GM19238 (cell line): ENCODE results near the gene ADSS1.
A peak's percentile ranks its signal among the peaks of the same experiment; 100 is the strongest.

Experiments used
- DNase-seq: peaks from one replicate; pipeline ENCODE4 v3.0.0; 2011; ENCODE audit warnings: low spot score; ENCODE audit not compliant: insufficient read length

The ADSS1 gene

DNA sequence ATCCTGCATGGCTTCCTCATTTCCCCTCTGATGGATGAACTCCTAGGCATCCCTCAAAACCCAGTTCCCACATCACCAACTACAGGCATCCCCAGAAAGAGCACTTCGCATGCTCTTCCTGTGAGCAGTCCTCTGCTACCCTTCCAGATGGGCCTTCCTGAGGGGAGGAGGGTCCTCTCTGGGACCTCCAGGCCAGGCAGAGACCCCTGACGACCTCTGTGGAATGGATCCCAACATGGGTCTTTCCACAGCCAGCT lies 69.6 kb downstream of the ADSS1 start:
- DNase-seq = no peak

GRCh38 chr14:104794099-104794498 lies 70.1 kb downstream of the ADSS1 start:
- DNase-seq = peak; percentile 70

- DNase-seq = peak; percentile 55
Observed at GRCh38 chr14:104794631-104794992, 70.6 kb downstream of the ADSS1 start.

GRCh38 chr14:104794993-104795780 lies 71.2 kb downstream of the ADSS1 start, which contains the start of gene AKT1:
Gene AKT1, minus strand, starts transcription at chr14:104795748. Its CDS starts 3,105 bp downstream, at chr14:104792643.
- DNase-seq = peak; percentile 71

DNA sequence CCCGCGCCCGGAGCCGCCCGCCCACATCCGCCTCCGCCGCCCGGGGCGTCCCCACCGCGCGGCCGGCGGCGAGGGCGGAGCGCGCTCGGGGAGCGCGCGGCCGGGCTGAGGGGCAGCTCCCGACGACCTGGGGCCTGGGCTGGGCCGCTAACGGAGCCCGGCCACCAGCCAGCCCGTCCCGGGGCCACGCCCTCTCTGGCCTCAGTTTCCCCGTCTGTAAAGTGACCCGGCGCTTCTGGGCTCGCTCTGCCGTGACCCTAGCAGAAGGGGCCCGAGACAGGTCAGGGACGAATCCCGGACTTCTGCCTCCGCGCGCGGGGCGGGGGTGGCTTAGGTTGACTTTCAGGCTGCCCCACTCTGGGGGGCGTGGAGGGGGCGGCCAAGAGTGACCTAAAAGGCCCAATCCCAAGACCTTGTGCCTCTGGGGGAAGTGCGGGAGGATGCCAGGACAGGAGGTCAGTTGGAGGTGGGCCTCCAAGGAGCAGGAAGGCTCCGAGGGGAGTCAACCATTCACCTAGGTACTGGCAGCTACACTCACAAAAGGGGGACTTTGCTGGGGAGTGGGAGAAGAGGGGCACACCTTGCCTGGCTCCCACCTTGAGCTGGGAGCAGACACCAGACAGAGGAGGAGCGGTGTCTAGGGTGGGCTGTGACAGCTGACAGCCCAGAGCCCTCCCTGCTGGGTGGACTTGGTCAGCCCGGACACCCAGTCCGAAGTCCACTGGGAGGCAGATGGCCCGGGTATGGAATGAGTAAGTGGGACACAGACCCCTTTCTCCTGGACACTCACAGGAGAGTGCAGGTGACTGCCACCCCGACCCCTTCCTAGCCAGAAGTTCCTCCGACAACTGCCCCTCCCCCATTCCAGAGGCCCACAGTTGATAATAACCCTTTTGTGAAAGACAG lies 72.0 kb downstream of the ADSS1 start:
- DNase-seq = peak; percentile 94

DNA sequence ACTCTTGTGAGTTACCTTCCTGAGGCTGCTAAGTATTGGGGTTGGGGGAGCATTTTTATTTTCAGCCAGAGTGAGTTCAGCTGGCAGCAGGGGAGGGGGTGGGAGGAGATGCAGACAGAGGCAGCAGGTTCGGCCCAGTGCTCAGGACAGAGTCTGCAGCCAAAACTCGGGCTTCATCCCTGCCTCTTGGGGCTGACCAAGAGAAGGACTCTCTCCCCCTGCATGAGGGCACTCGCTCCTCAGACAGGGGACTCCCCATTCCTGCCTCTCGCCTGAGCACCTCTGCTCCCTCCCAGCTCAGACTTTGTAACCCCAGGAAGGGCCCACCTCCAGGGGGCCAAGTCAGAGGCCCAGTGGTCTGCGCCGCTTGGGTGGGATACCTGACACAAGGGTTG lies 72.7 kb downstream of the ADSS1 start:
- DNase-seq = no peak
